ENCODE results near the gene MPO.

Gene MPO

DNA sequence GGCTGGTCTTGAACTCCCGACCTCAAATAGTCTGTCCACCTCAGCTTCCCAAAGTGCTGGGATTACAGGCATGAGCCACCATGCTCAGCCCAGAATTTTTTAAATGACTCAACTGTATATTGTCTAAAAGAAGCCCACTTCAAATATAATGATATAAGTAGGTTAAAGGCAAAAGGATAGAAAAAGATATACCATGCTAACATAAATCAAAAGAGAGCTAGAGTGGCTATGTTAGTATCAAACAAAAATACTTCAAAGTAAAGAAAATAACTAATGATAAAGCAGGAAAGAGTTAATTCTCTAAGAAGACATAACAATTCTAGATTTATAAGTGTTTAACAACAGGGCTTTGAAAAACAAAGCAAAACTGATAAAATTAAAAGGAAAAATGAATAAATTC, 13.3 kb upstream of the MPO start:
- Histone ChIP-seq H3K4me2 (ENCODE audit: low read length, poor library complexity, severe bottlenecking) (no peak overlapping the region), H3K23ac (ENCODE audit: low read length in 2 of 2) (no peak overlapping the region), H3K27me3 (ENCODE audit: control insufficient read depth in 1 of 2, insufficient read depth in 1 of 2, low read length in 2 of 2) (peaks cover 8 to 35% of the 10 kb centered on the region in 2 experiments), H3K18ac (ENCODE audit: low read depth in 1 of 2, low read length in 2 of 2) (no peak overlapping the region), H2BK12ac (ENCODE audit: low read length in 2 of 2) (no peak overlapping the region), H4K91ac (ENCODE audit: low read length) (no peak overlapping the region), H4K8ac (ENCODE audit: low read length) (no peak overlapping the region), H3K27ac (ENCODE audit: low read length, poor library complexity, severe bottlenecking) (no peak overlapping the region), H3K4me3 (ENCODE audit: insufficient read depth in 1 of 2, low read depth in 1 of 2, low read length in 2 of 2) (no peak overlapping the region), H3K14ac (ENCODE audit: low read length in 2 of 2) (no peak overlapping the region), H2BK120ac (ENCODE audit: low read depth, low read length) (no peak overlapping the region), H2BK5ac (ENCODE audit: low read depth, low read length, poor library complexity, severe bottlenecking) (no peak overlapping the region), H2AFZ (ENCODE audit: low read depth, low read length) (no peak overlapping the region), H3K36me3 (ENCODE audit: control insufficient read depth in 1 of 2, insufficient read depth in 2 of 2, low read depth in 1 of 2, low read length in 2 of 2) (no peaks in the 10 kb centered on the region), H3K79me1 (replicated peaks; ENCODE audit: low read length, poor library complexity, severe bottlenecking) (no peaks in the 10 kb centered on the region), H2AK5ac (ENCODE audit: low read length, severe bottlenecking) (no peak overlapping the region), H3K9ac (ENCODE audit: low read length) (no peak overlapping the region), H2BK15ac (ENCODE audit: low read depth, poor library complexity, severe bottlenecking) (no peak overlapping the region), H3K9me3 (ENCODE audit: control insufficient read depth, low read length) (no peaks in the 10 kb centered on the region), H3K4ac (ENCODE audit: low read depth in 1 of 2, low read length in 2 of 2) (no peak overlapping the region), H3K4me1 (ENCODE audit: control insufficient read depth, insufficient read depth, low read depth, low read length) (no peaks in the 10 kb centered on the region)
- no peak for DNase-seq
- 100% methylated on average over 1 of the region's 1 CpG for WGBS

DNA sequence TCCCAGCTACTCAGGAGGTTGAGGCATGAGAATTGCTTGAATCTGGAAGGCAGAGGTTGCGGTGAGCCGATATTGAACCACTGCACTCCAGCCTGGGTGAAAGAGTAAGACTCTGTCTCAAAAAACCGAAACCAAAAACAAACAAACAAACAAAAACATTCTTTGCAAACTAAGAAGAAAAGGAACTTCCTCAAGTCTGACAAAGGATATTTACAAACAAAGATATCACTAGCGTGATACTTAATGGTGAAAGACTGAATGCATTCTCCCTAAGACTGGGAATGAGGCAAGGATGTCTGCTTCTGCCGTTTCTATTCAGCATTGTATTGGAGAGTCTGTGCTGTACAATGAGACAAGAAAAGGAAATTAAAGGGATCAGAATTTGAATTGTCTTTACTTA, 10.5 kb upstream of the MPO start:
- Histone ChIP-seq H3K27me3 (ENCODE audit: control insufficient read depth in 1 of 2, insufficient read depth in 1 of 2, low read length in 2 of 2) (peaks cover 4 to 38% of the 10 kb centered on the region in 2 experiments), H3K14ac (ENCODE audit: low read length in 2 of 2) (no peak overlapping the region), H2AK5ac (ENCODE audit: low read length, severe bottlenecking) (no peak overlapping the region), H3K36me3 (ENCODE audit: control insufficient read depth in 1 of 2, insufficient read depth in 2 of 2, low read depth in 1 of 2, low read length in 2 of 2) (no peaks in the 10 kb centered on the region), H3K79me1 (replicated peaks; ENCODE audit: low read length, poor library complexity, severe bottlenecking) (no peaks in the 10 kb centered on the region), H3K27ac (ENCODE audit: low read length, poor library complexity, severe bottlenecking) (no peak overlapping the region), H3K18ac (ENCODE audit: low read depth in 1 of 2, low read length in 2 of 2) (no peak overlapping the region), H3K4me1 (ENCODE audit: control insufficient read depth, insufficient read depth, low read depth, low read length) (no peaks in the 10 kb centered on the region), H3K9me3 (ENCODE audit: control insufficient read depth, low read length) (no peaks in the 10 kb centered on the region), H3K4me3 (ENCODE audit: insufficient read depth in 1 of 2, low read depth in 1 of 2, low read length in 2 of 2) (no peak overlapping the region), H2BK12ac (ENCODE audit: low read length in 2 of 2) (no peak overlapping the region), H2BK5ac (ENCODE audit: low read depth, low read length, poor library complexity, severe bottlenecking) (no peak overlapping the region), H3K23ac (ENCODE audit: low read length in 2 of 2) (no peak overlapping the region), H3K4ac (ENCODE audit: low read depth in 1 of 2, low read length in 2 of 2) (no peak overlapping the region), H2BK120ac (ENCODE audit: low read depth, low read length) (no peak overlapping the region), H4K8ac (ENCODE audit: low read length) (no peak overlapping the region), H3K9ac (ENCODE audit: low read length) (no peak overlapping the region), H4K91ac (ENCODE audit: low read length) (no peak overlapping the region), H2BK15ac (ENCODE audit: low read depth, poor library complexity, severe bottlenecking) (no peak overlapping the region), H2AFZ (ENCODE audit: low read depth, low read length) (no peak overlapping the region), H3K4me2 (ENCODE audit: low read length, poor library complexity, severe bottlenecking) (no peak overlapping the region)
- DNase-seq: no peak
- WGBS: 85% methylated on average over 5 of the region's 5 CpGs

DNA sequence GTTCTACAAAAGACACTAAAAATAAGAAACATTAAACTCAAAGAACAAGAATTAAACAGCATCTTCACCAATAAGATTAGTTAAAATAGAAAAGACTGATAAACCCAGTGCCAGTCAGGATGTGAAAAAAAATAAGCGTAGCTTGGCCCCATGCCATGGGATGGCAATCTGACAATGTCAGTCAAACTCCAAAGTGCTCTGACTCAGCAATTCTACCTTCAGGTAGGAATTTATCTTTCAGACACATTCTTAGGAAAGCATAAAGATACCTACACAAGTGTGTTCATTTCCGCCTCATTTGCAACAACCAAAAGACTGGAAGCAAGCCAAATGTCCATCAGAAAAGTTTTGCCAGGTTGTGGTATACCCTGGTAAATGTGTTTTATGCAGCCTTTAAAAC, 9.1 kb upstream of the MPO start:
- 94% methylated on average over 2 of the region's 2 CpGs for WGBS
- Histone ChIP-seq H2BK120ac (ENCODE audit: low read depth, low read length) (no peak overlapping the region), H3K23ac (ENCODE audit: low read length in 2 of 2) (no peak overlapping the region)

DNA sequence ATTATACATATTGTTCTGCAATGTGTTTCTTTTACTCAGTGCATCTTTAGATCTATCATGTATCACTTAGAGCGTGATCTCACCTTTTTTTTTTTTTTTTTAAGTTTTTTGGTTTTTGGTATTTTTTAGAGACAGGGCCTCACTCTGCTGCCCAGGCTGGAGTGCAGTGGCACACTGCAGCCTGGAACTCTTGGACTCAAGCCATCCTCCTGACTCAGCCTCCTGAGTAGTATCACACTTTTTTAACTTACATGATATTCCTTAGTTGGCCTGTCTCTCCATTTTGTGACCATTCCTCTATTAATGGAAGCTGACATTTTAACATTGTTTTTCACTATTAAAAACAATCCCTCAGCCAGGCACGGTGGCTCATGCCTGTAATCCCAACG, 4.7 kb upstream of the MPO start:
- Histone ChIP-seq H3K79me1 (replicated peaks; ENCODE audit: low read length, poor library complexity, severe bottlenecking) (no peaks in the 10 kb centered on the region), H3K9me3 (ENCODE audit: control insufficient read depth, low read length) (no peaks in the 10 kb centered on the region), H3K27me3 (ENCODE audit: control insufficient read depth in 1 of 2, insufficient read depth in 1 of 2, low read length in 2 of 2) (peaks cover 20 to 27% of the 10 kb centered on the region in 2 experiments), H3K14ac (ENCODE audit: low read length in 2 of 2) (no peak overlapping the region), H3K27ac (ENCODE audit: low read length, poor library complexity, severe bottlenecking) (no peak overlapping the region), H2BK12ac (ENCODE audit: low read length in 2 of 2) (no peak overlapping the region), H2AK5ac (ENCODE audit: low read length, severe bottlenecking) (no peak overlapping the region), H2AFZ (ENCODE audit: low read depth, low read length) (no peak overlapping the region), H2BK15ac (ENCODE audit: low read depth, poor library complexity, severe bottlenecking) (no peak overlapping the region), H3K23ac (ENCODE audit: low read length in 2 of 2) (no peak overlapping the region), H2BK120ac (ENCODE audit: low read depth, low read length) (no peak overlapping the region), H4K8ac (ENCODE audit: low read length) (no peak overlapping the region), H3K18ac (ENCODE audit: low read depth in 1 of 2, low read length in 2 of 2) (no peak overlapping the region), H4K91ac (ENCODE audit: low read length) (no peak overlapping the region), H3K36me3 (ENCODE audit: control insufficient read depth in 1 of 2, insufficient read depth in 2 of 2, low read depth in 1 of 2, low read length in 2 of 2) (no peaks in the 10 kb centered on the region), H2BK5ac (ENCODE audit: low read depth, low read length, poor library complexity, severe bottlenecking) (no peak overlapping the region), H3K4me3 (ENCODE audit: insufficient read depth in 1 of 2, low read depth in 1 of 2, low read length in 2 of 2) (no peak overlapping the region), H3K4ac (ENCODE audit: low read depth in 1 of 2, low read length in 2 of 2) (no peak overlapping the region), H3K9ac (ENCODE audit: low read length) (no peak overlapping the region), H3K4me2 (ENCODE audit: low read length, poor library complexity, severe bottlenecking) (no peak overlapping the region), H3K4me1 (ENCODE audit: control insufficient read depth, insufficient read depth, low read depth, low read length) (no peaks in the 10 kb centered on the region)
- DNase-seq: no peak
- WGBS: 78% methylated on average over 2 of the region's 3 CpGs

More for the DNA sequence above, 9.1 kb upstream of the MPO start:
- no peaks in the 10 kb centered on the region for H3K79me1 ChIP-seq (replicated peaks; ENCODE audit: low read length, poor library complexity, severe bottlenecking)
- no peak overlapping the region for H4K8ac ChIP-seq (ENCODE audit: low read length)
- H3K4me3 ChIP-seq (ENCODE audit: insufficient read depth in 1 of 2, low read depth in 1 of 2, low read length in 2 of 2): no peak overlapping the region
- peaks cover 5 to 35% of the 10 kb centered on the region in 2 experiments for H3K27me3 ChIP-seq (ENCODE audit: control insufficient read depth in 1 of 2, insufficient read depth in 1 of 2, low read length in 2 of 2)
- no peak overlapping the region for H2AFZ ChIP-seq (ENCODE audit: low read depth, low read length)
- no peak overlapping the region for H3K4ac ChIP-seq (ENCODE audit: low read depth in 1 of 2, low read length in 2 of 2)
- H2BK5ac ChIP-seq (ENCODE audit: low read depth, low read length, poor library complexity, severe bottlenecking): no peak overlapping the region
- H2BK15ac ChIP-seq (ENCODE audit: low read depth, poor library complexity, severe bottlenecking): no peak overlapping the region
- H4K91ac ChIP-seq (ENCODE audit: low read length): no peak overlapping the region
- no peaks in the 10 kb centered on the region for H3K36me3 ChIP-seq (ENCODE audit: control insufficient read depth in 1 of 2, insufficient read depth in 2 of 2, low read depth in 1 of 2, low read length in 2 of 2)
- H3K14ac ChIP-seq (ENCODE audit: low read length in 2 of 2): no peak overlapping the region
- no peak overlapping the region for H3K27ac ChIP-seq (ENCODE audit: low read length, poor library complexity, severe bottlenecking)
- H2AK5ac ChIP-seq (ENCODE audit: low read length, severe bottlenecking): no peak overlapping the region
- H3K4me2 ChIP-seq (ENCODE audit: low read length, poor library complexity, severe bottlenecking): no peak overlapping the region
- H3K4me1 ChIP-seq (ENCODE audit: control insufficient read depth, insufficient read depth, low read depth, low read length): no peaks in the 10 kb centered on the region
- no peak overlapping the region for H3K9ac ChIP-seq (ENCODE audit: low read length)
- no peak overlapping the region for H2BK12ac ChIP-seq (ENCODE audit: low read length in 2 of 2)
- H3K9me3 ChIP-seq (ENCODE audit: control insufficient read depth, low read length): no peaks in the 10 kb centered on the region
- DNase-seq: no peak
- no peak overlapping the region for H3K18ac ChIP-seq (ENCODE audit: low read depth in 1 of 2, low read length in 2 of 2)
